Medulla oblongata (tissue), 1 donor: ENCODE data around the gene GLIS1.

Source experiments
- DNase-seq: peaks from one replicate; pipeline ENCODE4 v3.0.0-alpha.2; 2015; ENCODE audit errors: extremely low spot score

Gene GLIS1

GRCh38 chr1:53582211-53583020 is 156.5 kb downstream of the GLIS1 start:
- no peak for DNase-seq

- DNase-seq = no peak
Observed at GRCh38 chr1:53581476-53581875, 157.5 kb downstream of the GLIS1 start.

- no peak for DNase-seq
Observed at GRCh38 chr1:53580739-53581475, 158.1 kb downstream of the GLIS1 start.

GRCh38 chr1:53580009-53580400 is 159.0 kb downstream of the GLIS1 start:
- DNase-seq = no peak

GRCh38 chr1:53579221-53580008 is 159.5 kb downstream of the GLIS1 start:
- no peak for DNase-seq

GRCh38 chr1:53578358-53578757 is 160.6 kb downstream of the GLIS1 start:
- no peak for DNase-seq

GRCh38 chr1:53577761-53578100 is 161.2 kb downstream of the GLIS1 start:
- no peak for DNase-seq

- no peak for DNase-seq
Observed at GRCh38 chr1:53576866-53577760, 161.9 kb downstream of the GLIS1 start.

GRCh38 chr1:53576381-53576801 is 162.6 kb downstream of the GLIS1 start:
- no peak for DNase-seq

- DNase-seq = no peak
Observed at GRCh38 chr1:53575955-53576320, 163.0 kb downstream of the GLIS1 start.

GRCh38 chr1:53575141-53575954 is 163.6 kb downstream of the GLIS1 start:
- no peak for DNase-seq

GRCh38 chr1:53574621-53575020 is 164.3 kb downstream of the GLIS1 start:
- no peak for DNase-seq

GRCh38 chr1:53573931-53574330 is 165.0 kb downstream of the GLIS1 start:
- no peak for DNase-seq

- no peak for DNase-seq
Observed at GRCh38 chr1:53573522-53573921, 165.4 kb downstream of the GLIS1 start.

GRCh38 chr1:53572815-53573173 is 166.2 kb downstream of the GLIS1 start:
- no peak for DNase-seq

GRCh38 chr1:53572065-53572814 is 166.7 kb downstream of the GLIS1 start:
- peak; percentile 29 for DNase-seq

- DNase-seq = no peak
Observed at GRCh38 chr1:53568540-53568939, 170.4 kb downstream of the GLIS1 start.

- DNase-seq = no peak
Observed at GRCh38 chr1:53567851-53568250, 171.1 kb downstream of the GLIS1 start.

GRCh38 chr1:53567450-53567849 is 171.5 kb downstream of the GLIS1 start:
- DNase-seq = no peak

GRCh38 chr1:53563611-53564010 is 175.4 kb downstream of the GLIS1 start:
- DNase-seq = no peak
